ACC112 (cell line): ENCODE data around the gene CFAP74.

ENCODE experiments used
- H2AFZ ChIP-seq: fragments of 200-600 bp; sonication (generic); one replicate; pipeline ENCODE4 v1.6.0; 2017; ENCODE audit warnings: antibody characterized with exemption, low read length; ENCODE audit not compliant: unreplicated experiment
- H3K27ac ChIP-seq: fragments of 200-600 bp; sonication (generic); 2 replicates; pipeline ENCODE4 v1.5.1; 2014; ENCODE audit warnings: low read depth, mild to moderate bottlenecking, antibody characterized with exemption, low read length, moderate library complexity
- H3K27me3 ChIP-seq: fragments of 200-600 bp; sonication (generic); 2 replicates; pipeline ENCODE4 v1.6.1; 2014; ENCODE audit warnings: mild to moderate bottlenecking, antibody characterized with exemption, low read length, moderate library complexity, mixed read lengths; ENCODE audit not compliant: insufficient read depth
- H3K36me3 ChIP-seq: fragments of 200-600 bp; sonication (generic); 2 replicates; pipeline ENCODE4 v1.6.1; 2016; ENCODE audit warnings: mild to moderate bottlenecking, antibody characterized with exemption, low read length, moderate library complexity, mixed read lengths; ENCODE audit not compliant: insufficient read depth
- H3K4me1 ChIP-seq: fragments of 200-600 bp; sonication (generic); one replicate; pipeline ENCODE4 v1.6.1; 2016; ENCODE audit warnings: low read length, mixed read lengths; ENCODE audit not compliant: insufficient read depth, unreplicated experiment, control insufficient read depth
- H3K4me3 ChIP-seq: fragments of 200-600 bp; sonication (generic); 2 replicates; pipeline ENCODE4 v1.5.1; 2014; ENCODE audit warnings: mild to moderate bottlenecking, low read depth, low read length
- H3K79me2 ChIP-seq: fragments of 200-600 bp; sonication (generic); one replicate; pipeline ENCODE4 v1.6.0; 2016; ENCODE audit warnings: low read length; ENCODE audit not compliant: control insufficient read depth, unreplicated experiment, insufficient read depth

CFAP74 gene

GRCh38 chr1:1879942-1880341, 123.6 kb downstream of the CFAP74 start:
- Histone ChIP-seq H3K4me3 (no peak overlapping the region), H3K27me3 (no peaks in the 10 kb centered on the region), H3K36me3 (0 out of 2 replicates have a peak, but pooled peaks cover 10% of the 10 kb centered on the region), H3K79me2 (peaks cover 96% of the 10 kb centered on the region), H3K4me1 (peaks cover 13% of the 10 kb centered on the region), H3K27ac (no peak overlapping the region), H2AFZ (no peak overlapping the region)

- Histone ChIP-seq H3K79me2 (peaks cover 96% of the 10 kb centered on the region), H3K4me3 (no peak overlapping the region), H2AFZ (no peak overlapping the region), H3K4me1 (peaks cover 6% of the 10 kb centered on the region), H3K36me3 (0 out of 2 replicates have a peak, but pooled peaks cover 10% of the 10 kb centered on the region), H3K27me3 (no peaks in the 10 kb centered on the region), H3K27ac (no peak overlapping the region)
These were observed 125.6 kb downstream of the CFAP74 start for GRCh38 chr1:1877865-1878436.

GRCh38 chr1:1876335-1876930, 127.2 kb downstream of the CFAP74 start:
- no peaks in the 10 kb centered on the region for H3K27me3 ChIP-seq
- no peak overlapping the region for H2AFZ ChIP-seq
- no peak overlapping the region for H3K27ac ChIP-seq
- peaks cover 96% of the 10 kb centered on the region for H3K79me2 ChIP-seq
- H3K4me3 ChIP-seq, result no peak overlapping the region
- 0 out of 2 replicates have a peak, but pooled peaks cover 10% of the 10 kb centered on the region for H3K36me3 ChIP-seq
- H3K4me1 ChIP-seq, result peaks cover 6% of the 10 kb centered on the region

- Histone ChIP-seq H3K4me1 (peaks cover 6% of the 10 kb centered on the region), H2AFZ (no peak overlapping the region)
These were observed 127.7 kb downstream of the CFAP74 start for GRCh38 chr1:1875932-1876331.

GRCh38 chr1:1874901-1875300, 128.7 kb downstream of the CFAP74 start:
- Histone ChIP-seq H2AFZ (no peak overlapping the region), H3K27ac (no peak overlapping the region), H3K4me1 (peaks cover 9% of the 10 kb centered on the region), H3K4me3 (no peak overlapping the region), H3K27me3 (no peaks in the 10 kb centered on the region), H3K36me3 (0 out of 2 replicates have a peak, but pooled peaks cover 13% of the 10 kb centered on the region), H3K79me2 (peaks cover 97% of the 10 kb centered on the region)

More at GRCh38 chr1:1875932-1876331, 127.7 kb downstream of the CFAP74 start:
- Histone ChIP-seq H3K36me3 (0 out of 2 replicates have a peak, but pooled peaks cover 10% of the 10 kb centered on the region), H3K27ac (no peak overlapping the region), H3K27me3 (no peaks in the 10 kb centered on the region), H3K79me2 (peaks cover 96% of the 10 kb centered on the region), H3K4me3 (no peak overlapping the region)

GRCh38 chr1:1873186-1873585, 130.4 kb downstream of the CFAP74 start:
- Histone ChIP-seq H3K27me3 (no peaks in the 10 kb centered on the region), H2AFZ (no peak overlapping the region), H3K36me3 (0 out of 2 replicates have a peak, but pooled peaks cover 8% of the 10 kb centered on the region), H3K4me1 (peaks cover 15% of the 10 kb centered on the region), H3K4me3 (no peak overlapping the region), H3K79me2 (peaks cover 95% of the 10 kb centered on the region), H3K27ac (no peak overlapping the region)

- no peak overlapping the region for H3K4me3 ChIP-seq
- H3K79me2 ChIP-seq, result peaks cover 95% of the 10 kb centered on the region
- H3K36me3 ChIP-seq, result 0 out of 2 replicates have a peak, but pooled peaks cover 11% of the 10 kb centered on the region
- H3K27me3 ChIP-seq, result no peaks in the 10 kb centered on the region
- no peak overlapping the region for H2AFZ ChIP-seq
- H3K27ac ChIP-seq, result no peak overlapping the region
- peaks cover 9% of the 10 kb centered on the region for H3K4me1 ChIP-seq
These were observed 131.1 kb downstream of the CFAP74 start for GRCh38 chr1:1872329-1872994.
